KOPT-K1 (cell line): ENCODE measurements around the gene PIK3R4.

ENCODE experiments used
- H3K27ac ChIP-seq: fragments of 200-600 bp; sonication (generic); 2 replicates; pipeline ENCODE4 v1.5.1; 2016; ENCODE audit warnings: antibody characterized with exemption, mild to moderate bottlenecking, low read depth, low read length; ENCODE audit not compliant: poor library complexity, severe bottlenecking
- H3K36me3 ChIP-seq: fragments of 200-600 bp; sonication (generic); 2 replicates; pipeline ENCODE4 v1.5.1; 2017; ENCODE audit warnings: antibody characterized with exemption, mild to moderate bottlenecking, low read length, moderate library complexity; ENCODE audit not compliant: insufficient read depth
- H3K9me3 ChIP-seq: fragments of 200-600 bp; sonication (generic); 2 replicates; pipeline ENCODE4 v1.5.1; 2017; ENCODE audit warnings: antibody characterized with exemption, low read length, mild to moderate bottlenecking; ENCODE audit not compliant: insufficient read depth, poor library complexity, severe bottlenecking

The PIK3R4 gene

DNA sequence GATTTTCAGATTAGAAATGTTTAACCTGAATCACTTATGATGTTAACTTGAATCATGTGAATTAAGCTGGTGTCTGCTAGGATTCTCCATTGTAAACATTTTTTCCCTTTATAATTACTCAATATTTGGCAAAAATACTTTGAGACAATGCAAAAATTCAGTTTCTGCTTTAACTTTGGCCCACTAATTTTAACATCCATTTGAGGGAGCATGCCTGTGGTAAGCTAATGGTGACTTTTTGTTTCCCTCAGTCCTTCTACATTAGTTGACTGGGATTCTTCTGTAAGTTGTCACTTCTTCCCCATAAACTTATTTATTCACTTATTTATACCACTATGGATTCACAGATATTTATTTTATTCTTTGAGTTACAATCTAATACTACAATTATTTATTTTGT is 59.3 kb downstream of the PIK3R4 start:
- no peak overlapping the region for H3K27ac ChIP-seq
- peaks cover 73% of the 10 kb centered on the region for H3K36me3 ChIP-seq
- no peaks in the 10 kb centered on the region for H3K9me3 ChIP-seq

DNA sequence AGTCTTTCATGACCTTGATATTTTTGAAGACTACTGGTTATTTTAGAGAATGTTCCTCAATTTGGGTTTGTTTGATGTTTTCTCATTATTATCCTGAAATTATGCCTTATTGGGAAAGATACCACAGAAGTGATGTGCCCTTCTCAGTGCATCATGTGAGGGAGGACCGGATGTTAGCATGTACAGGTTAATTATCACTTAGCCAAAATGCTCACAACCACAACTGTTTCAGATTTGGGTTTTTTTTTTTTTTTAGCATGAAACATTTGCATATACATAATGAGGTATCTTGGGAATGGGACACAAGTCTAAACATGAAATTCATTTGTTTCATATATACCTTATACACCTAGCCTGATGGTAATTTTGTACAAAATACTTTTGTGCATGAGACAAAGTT is 59.8 kb downstream of the PIK3R4 start:
- Histone ChIP-seq H3K36me3 (peaks cover 78% of the 10 kb centered on the region), H3K27ac (no peak overlapping the region), H3K9me3 (no peaks in the 10 kb centered on the region)

DNA sequence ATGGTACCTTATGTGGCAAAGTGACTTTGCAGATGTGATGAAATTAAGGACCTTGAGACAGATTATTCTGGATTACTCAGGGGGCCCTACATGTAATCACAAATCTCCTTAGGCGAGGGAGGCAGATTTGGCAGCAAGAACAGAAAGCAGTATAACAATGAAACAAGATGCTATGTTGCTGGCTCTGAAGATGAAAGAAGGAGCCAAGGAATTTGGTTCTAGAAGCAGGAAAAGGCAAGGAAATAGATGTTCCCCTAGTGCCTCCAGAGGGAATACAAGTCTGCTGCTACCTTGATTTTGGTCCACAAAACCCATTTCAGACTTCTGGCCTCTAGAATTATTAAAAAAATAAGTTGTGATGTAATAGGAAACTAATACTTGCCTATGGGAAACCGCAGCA is 64.5 kb downstream of the PIK3R4 start:
- Histone ChIP-seq H3K36me3 (peaks cover 87% of the 10 kb centered on the region), H3K27ac (no peak overlapping the region), H3K9me3 (no peaks in the 10 kb centered on the region)

GRCh38 chr3:130679218-130679617 is 67.4 kb downstream of the PIK3R4 start:
- Histone ChIP-seq H3K36me3 (peaks cover 71% of the 10 kb centered on the region), H3K9me3 (no peaks in the 10 kb centered on the region), H3K27ac (no peak overlapping the region)

DNA sequence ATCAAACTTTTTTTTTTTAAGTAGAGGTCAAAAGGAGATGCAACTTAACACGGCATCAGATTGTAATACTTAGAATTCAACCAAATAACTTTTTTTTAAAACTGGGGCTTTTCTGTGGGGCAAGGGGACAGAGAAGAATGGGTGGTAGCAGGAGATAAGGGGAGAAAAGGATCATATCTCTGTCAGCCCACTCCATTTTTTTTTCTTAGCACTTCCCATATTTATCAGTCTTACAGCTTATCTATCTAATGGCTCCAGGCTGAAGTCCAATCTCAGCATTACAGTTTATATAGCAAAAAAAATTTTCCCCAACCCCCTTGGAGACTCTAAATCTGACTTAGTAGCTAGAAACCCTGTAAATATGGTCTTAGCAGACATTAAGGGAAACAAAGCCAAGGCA is 69.3 kb downstream of the PIK3R4 start:
- Histone ChIP-seq H3K36me3 (peaks cover 62% of the 10 kb centered on the region), H3K27ac (no peak overlapping the region), H3K9me3 (no peaks in the 10 kb centered on the region)

DNA sequence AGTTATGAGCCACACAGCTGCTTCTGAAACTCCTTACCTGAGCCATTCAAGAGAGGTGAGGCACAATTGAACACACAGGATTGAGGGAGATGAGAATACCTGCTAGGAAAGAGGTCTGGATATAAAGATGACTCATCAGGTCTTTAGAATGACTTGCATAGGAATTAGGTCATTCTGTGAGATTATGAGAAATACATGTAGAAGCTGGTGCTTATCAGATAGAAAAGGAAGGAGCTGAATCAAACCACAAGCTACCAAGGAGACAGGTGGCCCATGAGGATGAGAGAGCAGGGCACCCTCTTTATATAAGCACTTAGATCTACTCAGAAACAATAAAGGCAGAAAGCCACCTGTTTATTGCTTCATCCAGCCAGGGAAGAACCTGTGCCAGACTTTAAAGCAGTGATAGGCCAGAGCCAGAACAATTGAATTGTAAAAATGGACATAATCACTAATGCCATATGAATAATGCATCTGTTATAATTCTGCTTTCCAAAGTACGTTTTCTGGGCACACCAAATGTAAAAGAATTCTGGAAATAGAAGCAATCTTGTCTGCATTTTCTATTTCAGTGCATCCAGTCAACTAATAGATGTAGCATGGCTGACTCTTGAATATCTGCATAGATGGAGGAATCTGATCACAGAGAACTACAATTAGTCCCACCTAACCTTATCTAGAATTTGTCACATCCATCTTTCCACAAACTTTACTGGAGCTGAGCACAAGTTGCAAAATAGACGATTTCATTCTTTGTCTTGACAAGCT is 74.9 kb downstream of the PIK3R4 start:
- Histone ChIP-seq H3K27ac (no peak overlapping the region), H3K9me3 (no peaks in the 10 kb centered on the region), H3K36me3 (peaks cover 34% of the 10 kb centered on the region)

GRCh38 chr3:130669740-130670139 is 76.9 kb downstream of the PIK3R4 start:
- no peaks in the 10 kb centered on the region for H3K9me3 ChIP-seq
- peaks cover 26% of the 10 kb centered on the region for H3K36me3 ChIP-seq

DNA sequence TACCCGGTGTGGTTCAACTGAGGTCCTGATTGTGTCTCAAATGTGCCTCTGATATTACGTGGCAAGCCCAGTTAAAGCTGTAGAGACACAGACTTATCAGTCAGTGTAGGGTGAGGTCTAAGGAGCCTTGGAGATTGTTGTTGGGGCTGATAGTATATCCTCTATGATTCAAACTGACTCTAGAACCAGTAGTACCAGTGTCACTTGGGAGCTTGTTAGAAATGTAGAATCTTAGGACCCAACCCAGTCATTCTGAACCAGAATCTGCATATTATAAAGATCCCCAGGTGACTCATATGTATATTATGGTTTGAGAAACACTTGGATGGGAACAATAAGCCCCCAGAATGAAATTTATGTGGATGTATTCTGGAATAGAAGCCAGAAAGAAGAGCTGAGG is 83.5 kb downstream of the PIK3R4 start:
- no peaks in the 10 kb centered on the region for H3K36me3 ChIP-seq
- H3K27ac ChIP-seq, result no peak overlapping the region
- H3K9me3 ChIP-seq, result no peaks in the 10 kb centered on the region

More at GRCh38 chr3:130669740-130670139, 76.9 kb downstream of the PIK3R4 start:
- H3K27ac ChIP-seq, result no peak overlapping the region

GRCh38 chr3:130662501-130662996 is 84.1 kb downstream of the PIK3R4 start:
- no peaks in the 10 kb centered on the region for H3K36me3 ChIP-seq
- no peaks in the 10 kb centered on the region for H3K9me3 ChIP-seq
- H3K27ac ChIP-seq, result no peak overlapping the region

DNA sequence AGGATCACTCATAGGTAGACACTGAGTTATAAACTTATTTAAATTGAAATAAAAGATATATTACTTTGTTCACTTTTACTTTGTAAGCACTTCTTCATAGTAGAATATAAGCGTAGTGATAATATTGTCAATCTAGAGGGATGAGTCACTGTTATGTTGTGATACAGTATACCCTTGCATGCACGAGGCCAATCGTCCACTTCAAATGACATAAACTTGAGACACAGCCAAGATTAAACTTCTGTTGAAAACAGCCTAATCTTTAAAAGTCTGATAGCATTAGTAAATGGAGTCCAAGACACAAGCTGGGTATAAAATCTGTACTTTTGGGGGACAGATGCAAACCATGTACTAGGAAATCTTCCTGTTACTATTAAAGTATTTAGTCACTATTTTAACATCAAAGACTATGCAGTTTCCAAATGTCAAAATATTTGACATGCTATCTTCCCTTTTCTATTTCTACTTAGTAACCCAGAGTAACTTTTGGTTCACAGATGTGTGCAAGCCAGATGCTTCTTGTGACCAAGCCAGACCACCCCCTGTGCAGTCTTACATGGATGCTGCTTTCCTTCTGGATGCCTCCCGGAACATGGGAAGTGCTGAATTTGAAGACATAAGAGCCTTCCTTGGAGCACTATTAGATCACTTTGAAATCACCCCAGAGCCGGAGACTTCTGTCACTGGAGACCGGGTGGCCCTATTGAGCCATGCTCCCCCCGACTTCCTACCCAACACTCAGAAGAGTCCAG is 85.3 kb downstream of the PIK3R4 start:
- H3K27ac ChIP-seq, result no peak overlapping the region
- no peaks in the 10 kb centered on the region for H3K36me3 ChIP-seq
- peaks cover 10% of the 10 kb centered on the region for H3K9me3 ChIP-seq

- peaks cover 17% of the 10 kb centered on the region for H3K9me3 ChIP-seq
- H3K36me3 ChIP-seq, result no peaks in the 10 kb centered on the region
- H3K27ac ChIP-seq, result no peak overlapping the region
Observed at GRCh38 chr3:130659911-130660310, 86.7 kb downstream of the PIK3R4 start.

DNA sequence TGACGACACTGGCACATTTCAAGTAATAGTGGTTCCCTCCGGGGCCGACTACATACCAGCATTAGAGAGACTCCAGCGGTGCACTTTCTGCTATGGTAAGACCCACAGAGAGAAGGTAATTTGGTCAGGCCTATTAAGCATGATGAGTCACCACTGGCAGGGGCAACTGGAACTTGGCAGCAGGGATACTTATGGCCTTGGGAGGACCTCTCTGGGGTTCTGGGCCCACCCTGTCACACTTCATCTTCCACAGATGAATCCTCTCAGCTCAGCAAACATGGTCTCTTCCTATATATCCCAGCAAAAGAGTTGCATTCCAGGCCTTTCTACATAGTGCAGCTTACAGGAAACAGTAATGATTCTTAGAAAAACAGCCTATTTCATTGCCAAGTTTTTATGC is 88.0 kb downstream of the PIK3R4 start:
- Histone ChIP-seq H3K9me3 (peaks cover 17% of the 10 kb centered on the region), H3K27ac (no peak overlapping the region), H3K36me3 (no peaks in the 10 kb centered on the region)

- H3K27ac ChIP-seq, result no peak overlapping the region
- no peaks in the 10 kb centered on the region for H3K36me3 ChIP-seq
- H3K9me3 ChIP-seq, result peaks cover 17% of the 10 kb centered on the region
Observed at GRCh38 chr3:130656627-130657026, 90.0 kb downstream of the PIK3R4 start.

DNA sequence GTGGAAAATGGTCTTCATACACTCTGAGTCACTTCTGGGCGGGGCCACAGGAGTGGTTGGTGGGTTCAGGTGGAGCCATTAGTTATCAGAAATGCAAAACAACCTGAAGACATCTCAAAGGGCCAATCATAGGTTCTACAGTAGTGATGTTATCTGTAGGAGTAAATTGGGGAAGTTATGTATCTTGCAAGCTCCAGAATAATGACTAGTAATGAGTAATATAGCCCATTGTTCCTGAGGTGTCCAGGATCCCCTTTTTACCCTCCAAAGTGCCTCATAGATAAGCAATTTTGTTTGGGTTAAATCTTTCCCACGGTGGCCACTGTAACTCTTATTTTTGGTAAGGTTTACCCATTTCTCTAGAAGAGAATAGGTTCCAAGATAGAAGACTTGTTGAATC is 91.7 kb downstream of the PIK3R4 start:
- no peaks in the 10 kb centered on the region for H3K36me3 ChIP-seq
- peaks cover 17% of the 10 kb centered on the region for H3K9me3 ChIP-seq
- H3K27ac ChIP-seq, result no peak overlapping the region

DNA sequence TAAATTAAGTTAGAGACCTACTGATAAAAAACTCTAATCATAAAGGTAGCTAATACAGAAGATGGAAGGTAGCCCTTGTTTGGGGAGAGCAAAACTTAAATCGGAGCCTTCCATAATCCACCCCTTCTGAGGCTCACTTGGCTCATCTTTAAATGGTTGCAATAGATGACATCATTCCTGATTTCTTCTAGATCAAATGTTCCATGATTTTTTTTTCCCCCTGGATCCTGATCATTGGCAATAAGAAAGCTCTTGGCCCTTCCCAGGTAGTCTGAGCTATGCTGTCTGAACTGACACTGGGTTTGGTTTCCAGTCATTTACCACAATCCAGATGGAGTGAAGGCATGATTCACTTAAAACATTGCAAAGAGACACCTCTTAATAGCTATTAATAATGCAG is 92.5 kb downstream of the PIK3R4 start:
- H3K27ac ChIP-seq, result no peak overlapping the region
- no peaks in the 10 kb centered on the region for H3K36me3 ChIP-seq
- H3K9me3 ChIP-seq, result peaks cover 17% of the 10 kb centered on the region
